ENCODE results near the gene TMEM98.

DNA sequence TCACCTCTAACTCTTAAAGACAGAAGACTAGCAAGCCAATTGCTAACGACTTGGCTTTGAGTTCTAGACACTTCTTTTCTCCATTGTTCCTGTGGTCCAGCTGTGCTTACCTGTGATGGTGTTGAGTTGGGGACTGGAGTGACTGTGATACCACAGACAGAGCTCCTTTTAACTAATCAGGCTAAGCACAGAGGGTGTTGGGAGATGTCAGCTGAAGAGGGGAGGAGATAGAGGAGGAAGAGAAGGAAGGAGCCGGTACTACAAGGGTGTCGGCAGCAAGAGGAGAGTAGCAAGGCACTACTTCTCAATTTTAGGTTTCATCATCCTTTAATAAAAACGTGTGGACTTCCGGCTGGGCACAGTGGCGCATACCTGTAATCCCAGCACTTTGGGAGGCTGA lies 45.9 kb upstream of the TMEM98 start:
- TF ChIP-seq CTCF (IDR thresholded peaks at IDR 0.05) (no peak), POLR2A (IDR thresholded peaks at IDR 0.05) (no peak), POLR2AphosphoS5 (IDR thresholded peaks at IDR 0.05) (no peak)
